HT1080 (cell line): ENCODE results near the gene LARP6. TPM values are rescaled to one million over a fixed set of nuclear protein-coding genes. Genes with fewer than 3 reads are reported as not detected.
"Not testable (repeated sequence)": the region's sequence is repeated elsewhere in the genome, so short reads cannot be mapped to it uniquely, and the experiment has no call there.

Experiments
- DNase-seq: peaks from one replicate; pipeline ENCODE4 v3.0.0-alpha.2; 2015; ENCODE audit warnings: low read depth
- total RNA-seq: library from RNA; depleted of rRNA; stranded (reverse); fragments of >200 nt; shearing (Covaris generic); gene quantifications from 2 replicates; pipeline ENCODE4 v1.2.3, GENCODE V29; 2014

Gene LARP6
- total RNA-seq, 1 experiment from 2014 or later, result 87.1 TPM

- no peak for DNase-seq
Measured at GRCh38 chr15:70859322-70859908, 5.5 kb upstream of the LARP6 start.

- DNase-seq, result not testable (repeated sequence)
Measured at GRCh38 chr15:70858614-70859321, 4.8 kb upstream of the LARP6 start.

- DNase-seq, result no peak
Measured at GRCh38 chr15:70857562-70858285, 3.8 kb upstream of the LARP6 start.

- peak; percentile 95 for DNase-seq
Measured at GRCh38 chr15:70856884-70857561, 3.1 kb upstream of the LARP6 start.

- DNase-seq, result peak; percentile 27
Measured at GRCh38 chr15:70856177-70856883, 2.4 kb upstream of the LARP6 start.

- DNase-seq, result no peak
Measured at GRCh38 chr15:70855764-70856163, 1.8 kb upstream of the LARP6 start.

- DNase-seq, result peak; percentile 56
Measured at GRCh38 chr15:70854666-70854976, 664 bp upstream of the LARP6 start.

GRCh38 chr15:70853318-70853972 lies 512 bp downstream of the LARP6 start:
- peak; percentile 52 for DNase-seq

- DNase-seq, result peak; percentile 75
Measured at GRCh38 chr15:70852501-70853317, 1.2 kb downstream of the LARP6 start.

GRCh38 chr15:70851889-70852288 lies 2.1 kb downstream of the LARP6 start:
- no peak for DNase-seq

GRCh38 chr15:70845602-70846360 lies 8.2 kb downstream of the LARP6 start:
- no peak for DNase-seq

GRCh38 chr15:70837476-70837875 lies 16.5 kb downstream of the LARP6 start:
- DNase-seq, result no peak

GRCh38 chr15:70835841-70836240 lies 18.1 kb downstream of the LARP6 start:
- no peak for DNase-seq

GRCh38 chr15:70835415-70835814 lies 18.5 kb downstream of the LARP6 start:
- no peak for DNase-seq

GRCh38 chr15:70834999-70835398 lies 19.0 kb downstream of the LARP6 start:
- DNase-seq, result no peak

- DNase-seq, result peak; percentile 91
Measured at GRCh38 chr15:70833861-70834765, 19.8 kb downstream of the LARP6 start.

GRCh38 chr15:70833422-70833821 lies 20.5 kb downstream of the LARP6 start:
- DNase-seq, result no peak

GRCh38 chr15:70832176-70832575 lies 21.8 kb downstream of the LARP6 start:
- DNase-seq, result no peak
